Naive thymus-derived CD8-positive, alpha-beta T cell (primary cell): ENCODE data around the gene TFB1M. TPM values are rescaled to one million over a fixed set of nuclear protein-coding genes. Genes with fewer than 3 reads are reported as not detected.
"Not testable (repeated sequence)": the region's sequence is repeated elsewhere in the genome, so short reads cannot be mapped to it uniquely, and the experiment has no call there.

Source experiments
- ATAC-seq, 2 donors: fragments of 150-1000 bp; cut with Tn5 transposase in 1 of 2; sonication (Bioruptor Pico), chemical (Tn5 transposase) in 1 of 2; 1 replicate in 1 of 2; 2 replicates in 1 of 2; pipeline ENCODE4 v1.10.0; 2021; ENCODE audit warnings: mild to moderate bottlenecking in 2 of 2, moderate library complexity in 2 of 2
- POLR2A ChIA-PET: fragments of 350-600 bp; sonication (Branson Sonifier 250); formaldehyde crosslinking; loops from one replicate; lab custom pipeline; 2021; ENCODE audit warnings: antibody characterized with exemption; lab: Charles Lee
- DNase-seq, 10 donors: peaks; one replicate each; pipeline versions ENCODE4 v3.0.0 to v3.0.0-alpha.2; 2020 to 2022
- H3K27ac Mint-ChIP-seq, 10 donors: one replicate each; pipeline ENCODE4 v1.8.0; 2020 to 2022; ENCODE audit warnings: mild to moderate bottlenecking in 10 of 10, mixed read lengths in 10 of 10, moderate library complexity in 4 of 10, inconsistent platforms in 1 of 10
- H3K27me3 Mint-ChIP-seq, 5 donors: one replicate each; pipeline ENCODE4 v1.8.0; 2021 to 2022; ENCODE audit warnings: mixed read lengths in 5 of 5
- H3K36me3 Mint-ChIP-seq, 3 donors: one replicate each; pipeline ENCODE4 v1.8.0; 2020 to 2022; ENCODE audit warnings: mixed read lengths in 3 of 3, mild to moderate bottlenecking in 2 of 3, inconsistent platforms in 1 of 3
- H3K4me1 Mint-ChIP-seq, 4 donors: one replicate each; pipeline ENCODE4 v1.8.0; 2021 to 2022; ENCODE audit warnings: mixed read lengths in 4 of 4
- H3K4me3 Mint-ChIP-seq, 10 donors: one replicate each; pipeline ENCODE4 v1.8.0; 2020 to 2022; ENCODE audit warnings: mild to moderate bottlenecking in 10 of 10, mixed read lengths in 10 of 10, moderate library complexity in 6 of 10, inconsistent platforms in 1 of 10
- H3K9me3 Mint-ChIP-seq, 9 donors: one replicate each; pipeline ENCODE4 v1.8.0; 2020 to 2022; ENCODE audit warnings: mixed read lengths in 9 of 9, mild to moderate bottlenecking in 3 of 9, inconsistent platforms in 1 of 9, moderate library complexity in 1 of 9
- polyA plus RNA-seq, 3 donors: library from polyadenylated mRNA; unstranded; fragments of 300-500 nt; fragmentation: Illumina TruSeq; gene quantifications; one replicate each; pipeline ENCODE4 v1.2.3, GENCODE V29; 2021
- total RNA-seq, 8 experiments: library from RNA in 2 of 8; stranded (reverse) in 2 of 8; gene quantifications; one replicate each; pipeline ENCODE4 v1.2.3 and lab custom pipeline; 2021 to 2026

The TFB1M gene
- total and polyA plus RNA-seq, 5 experiments from 2014 or later: 12.8 to 34.7 (median 17.8) TPM

DNA sequence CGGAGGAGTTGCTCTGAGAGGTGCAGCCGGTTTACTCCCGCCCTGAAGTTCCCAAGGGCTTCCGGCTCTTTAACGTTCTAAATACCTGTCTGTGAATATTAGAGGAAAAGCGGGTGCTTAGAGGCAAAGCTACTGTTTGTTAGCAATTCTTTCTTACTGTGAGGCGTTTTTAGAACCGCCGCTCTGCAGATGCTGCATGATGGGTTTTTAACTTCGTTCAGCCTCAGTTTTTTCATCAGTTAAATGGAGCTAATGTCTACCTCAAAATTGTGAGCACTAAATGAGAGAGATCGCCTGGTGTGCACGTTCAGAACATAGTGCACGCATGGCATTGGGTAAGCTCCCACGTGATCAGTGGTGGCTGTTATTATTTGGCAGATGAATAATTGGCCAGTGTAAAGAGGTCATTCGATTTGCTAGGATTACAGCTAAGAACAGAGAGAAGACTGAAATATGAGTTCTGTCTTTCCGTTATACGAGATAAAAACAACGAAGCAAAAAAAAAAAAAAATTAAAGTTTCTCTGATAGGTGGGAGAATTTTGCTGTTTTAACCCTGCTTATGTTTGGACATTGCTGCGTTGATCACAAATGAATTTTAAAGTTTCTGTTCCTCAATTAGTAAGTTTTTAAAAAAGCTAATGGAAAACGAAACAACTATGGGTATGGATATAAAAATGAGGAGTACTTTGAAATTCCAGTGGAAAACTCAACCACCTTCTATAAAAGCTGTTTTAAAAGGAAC is 660 bp upstream of the TFB1M start:
- Mint-ChIP-seq H3K4me3 (peak overlapping the region; percentile 88 to 98 (median 96)), H3K27me3 (peaks cover 0 to 4% (median 2%) of the 10 kb centered on the region in 5 donors), H3K27ac (peak overlapping the region; percentile 86 to 97 (median 96)), H3K4me1 (peaks cover 8 to 49% (median 37%) of the 10 kb centered on the region in 4 donors), H3K36me3 (peaks cover 0 to 17% (median 3%) of the 10 kb centered on the region in 3 donors), H3K9me3 (peaks cover 0 to 1% (median 0%) of the 10 kb centered on the region in 9 donors)
- ATAC-seq (peak; percentile 6 to 18), DNase-seq (peak in 2 of 10 donors; percentile 4 to 14)
- POLR2A ChIA-PET: interaction anchor here (0.8 to 1.8 kb wide), 7 partner anchors 13 to 1707 kb away, joined by 3 to 6 read pairs (median 4); no protein-coding TSS in a partner anchor

DNA sequence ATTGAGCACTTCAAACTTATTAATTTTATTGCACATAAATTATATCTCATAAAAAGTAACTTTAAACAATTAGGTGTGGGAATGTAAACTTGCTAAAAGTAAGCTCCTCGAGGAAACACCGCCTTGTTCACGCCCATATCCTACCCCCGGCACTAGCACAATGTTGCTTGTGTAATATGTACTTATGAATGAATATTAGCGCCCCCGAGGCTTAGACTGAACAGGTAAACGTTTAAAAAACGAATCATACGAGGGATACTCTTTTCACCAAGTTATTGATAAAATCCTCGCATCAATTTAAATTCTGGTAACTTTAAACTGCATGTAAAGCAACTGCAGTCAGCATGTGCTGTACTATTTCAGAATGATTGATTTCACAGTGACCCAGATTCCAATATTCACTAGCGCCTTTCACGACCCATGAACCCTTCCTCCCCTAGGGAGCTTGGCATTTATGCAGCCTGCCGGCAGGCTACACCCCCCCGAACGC is 637 bp downstream of the TFB1M start:
- peaks cover 12 to 52% (median 43%) of the 10 kb centered on the region in 4 donors for H3K4me1 Mint-ChIP-seq
- no peaks in the 10 kb centered on the region for H3K9me3 Mint-ChIP-seq
- DNase-seq (peak in 1 of 10 donors; percentile 12), ATAC-seq (peak; percentile 24 to 36)
- peak overlapping the region; percentile 86 to 97 (median 96) for H3K27ac Mint-ChIP-seq
- POLR2A ChIA-PET: interaction anchor here (0.9 to 1.8 kb wide), 4 partner anchors 10 to 1707 kb away, joined by 3 to 5 read pairs (median 4); no protein-coding TSS in a partner anchor
- no peaks in the 10 kb centered on the region for H3K27me3 Mint-ChIP-seq
- peak overlapping the region; percentile 88 to 98 (median 96) for H3K4me3 Mint-ChIP-seq
- peaks cover 0 to 22% (median 3%) of the 10 kb centered on the region in 3 donors for H3K36me3 Mint-ChIP-seq

DNA sequence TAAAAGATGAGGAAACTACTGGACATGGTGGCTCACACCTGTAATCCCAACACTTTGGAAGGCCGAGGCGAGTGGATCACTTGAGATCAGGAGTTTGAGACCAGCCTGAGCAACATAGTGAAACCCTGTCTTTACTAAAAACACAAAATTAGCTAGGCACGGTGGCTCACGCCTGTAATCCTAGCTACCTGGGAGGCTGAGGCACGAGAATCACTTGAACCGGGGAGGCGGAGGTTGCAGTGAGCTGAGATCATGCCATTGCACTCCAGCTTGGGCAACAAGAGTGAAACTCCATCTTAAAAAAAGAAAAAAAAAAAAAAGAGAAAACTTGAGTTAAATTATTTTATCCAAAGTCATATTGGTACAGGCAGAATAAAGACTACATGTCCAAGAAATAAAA is 1.3 kb downstream of the TFB1M start:
- Mint-ChIP-seq H3K36me3 (peaks cover 0 to 27% (median 3%) of the 10 kb centered on the region in 3 donors), H3K4me3 (peak overlapping the region; percentile 22 to 98 (median 96)), H3K27ac (peak overlapping the region in 8 of 10 donors; percentile 19 to 97 (median 89)), H3K4me1 (peaks cover 15 to 56% (median 47%) of the 10 kb centered on the region in 4 donors)
- not testable (repeated sequence) for H3K27me3 Mint-ChIP-seq, ATAC-seq, DNase-seq, H3K9me3 Mint-ChIP-seq
- POLR2A ChIA-PET: interaction anchor here (0.9 kb wide), 1 partner anchor 9 kb away, joined by 3 read pairs; no protein-coding TSS in a partner anchor

DNA sequence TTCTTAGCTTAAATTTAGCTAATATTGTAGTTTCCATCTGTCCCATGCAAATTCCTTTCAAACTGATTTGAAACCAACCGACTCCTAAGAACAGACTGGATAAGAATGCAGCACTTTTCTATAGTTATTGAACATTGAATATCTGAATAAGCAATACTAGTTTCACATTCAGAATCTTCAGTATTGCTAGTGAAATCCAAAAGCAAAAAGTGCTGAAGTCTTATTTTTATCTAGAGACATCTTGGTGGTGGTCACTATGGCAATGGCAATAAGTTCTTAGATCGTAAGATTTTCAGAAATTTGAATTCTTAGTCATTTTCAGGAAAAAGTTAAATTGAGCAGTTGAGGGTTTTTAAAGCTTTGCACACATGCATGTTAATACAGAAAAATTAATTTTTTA is 2.7 kb downstream of the TFB1M start:
- peak overlapping the region in 2 of 10 donors; percentile 43 to 86 for H3K27ac Mint-ChIP-seq
- peaks cover 0 to 41% (median 5%) of the 10 kb centered on the region in 3 donors for H3K36me3 Mint-ChIP-seq
- H3K9me3 Mint-ChIP-seq: no peaks in the 10 kb centered on the region
- POLR2A ChIA-PET: interaction anchor here (1.1 kb wide), 1 partner anchor 107 kb away, joined by 3 read pairs; no protein-coding TSS in a partner anchor
- H3K4me3 Mint-ChIP-seq: peak overlapping the region in 1 of 10 donors; percentile 24
- H3K4me1 Mint-ChIP-seq: peaks cover 19 to 62% (median 54%) of the 10 kb centered on the region in 4 donors
- ATAC-seq (no peak), DNase-seq (no peak)
- H3K27me3 Mint-ChIP-seq: no peaks in the 10 kb centered on the region

DNA sequence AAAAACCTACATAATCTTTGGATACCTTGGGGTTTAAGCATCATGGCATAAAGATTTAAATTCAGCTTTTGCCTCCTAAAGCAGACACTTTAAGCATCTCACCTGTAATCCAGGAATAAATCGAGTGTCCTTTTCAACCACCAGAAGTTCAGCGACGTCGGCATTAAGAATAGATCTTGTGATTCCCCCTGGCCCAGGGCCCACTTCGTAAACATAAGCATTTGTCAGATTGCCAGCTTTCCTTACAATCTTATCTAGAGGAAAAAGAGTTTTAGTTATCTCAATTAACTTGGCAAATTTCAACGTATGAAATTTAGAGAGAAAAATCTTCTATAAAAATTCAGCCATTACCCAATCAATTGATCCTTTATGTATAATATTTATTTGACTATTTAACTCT is 3.2 kb downstream of the TFB1M start:
- no peaks in the 10 kb centered on the region for H3K27me3 Mint-ChIP-seq

DNA sequence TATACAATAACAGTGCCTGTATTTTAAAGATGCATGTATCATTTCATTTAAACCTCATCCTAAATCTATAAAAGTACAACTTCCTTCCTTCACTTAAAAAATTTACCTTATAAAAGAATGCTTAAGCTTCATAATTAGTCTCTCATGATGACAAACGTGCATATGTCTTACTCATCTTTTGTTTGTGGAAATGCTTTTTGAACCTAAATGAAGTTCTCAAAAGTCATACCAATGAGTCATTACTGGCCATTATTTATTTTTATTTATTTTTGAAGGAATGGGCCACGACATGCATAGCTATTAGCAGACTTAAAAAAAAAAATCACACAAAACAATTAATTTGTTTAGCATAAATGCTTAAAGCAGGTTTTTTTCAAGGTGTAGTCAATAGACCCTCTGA is 3.7 kb downstream of the TFB1M start:
- H3K27me3 Mint-ChIP-seq: no peaks in the 10 kb centered on the region
- H3K27ac Mint-ChIP-seq: peak overlapping the region in 4 of 10 donors; percentile 1 to 52 (median 8)
- POLR2A ChIA-PET: interaction anchor here (0.6 to 1.1 kb wide), 2 partner anchors 108 to 1149 kb away, joined by 3 to 4 read pairs; no protein-coding TSS in a partner anchor
- H3K36me3 Mint-ChIP-seq: peaks cover 0 to 47% (median 8%) of the 10 kb centered on the region in 3 donors
- no peak for ATAC-seq
- no peaks in the 10 kb centered on the region for H3K9me3 Mint-ChIP-seq
- peaks cover 19 to 68% (median 58%) of the 10 kb centered on the region in 4 donors for H3K4me1 Mint-ChIP-seq
- H3K4me3 Mint-ChIP-seq: no peak overlapping the region
- no peak for DNase-seq

More for the DNA sequence above, 3.2 kb downstream of the TFB1M start:
- Mint-ChIP-seq H3K36me3 (peaks cover 0 to 46% (median 5%) of the 10 kb centered on the region in 3 donors), H3K27ac (no peak overlapping the region), H3K4me3 (no peak overlapping the region), H3K9me3 (no peaks in the 10 kb centered on the region), H3K4me1 (peaks cover 19 to 67% (median 56%) of the 10 kb centered on the region in 4 donors)
- POLR2A ChIA-PET: interaction anchor here (0.6 to 1.1 kb wide), 2 partner anchors 108 to 1150 kb away, joined by 3 to 4 read pairs; no protein-coding TSS in a partner anchor
- DNase-seq (no peak), ATAC-seq (no peak)

DNA sequence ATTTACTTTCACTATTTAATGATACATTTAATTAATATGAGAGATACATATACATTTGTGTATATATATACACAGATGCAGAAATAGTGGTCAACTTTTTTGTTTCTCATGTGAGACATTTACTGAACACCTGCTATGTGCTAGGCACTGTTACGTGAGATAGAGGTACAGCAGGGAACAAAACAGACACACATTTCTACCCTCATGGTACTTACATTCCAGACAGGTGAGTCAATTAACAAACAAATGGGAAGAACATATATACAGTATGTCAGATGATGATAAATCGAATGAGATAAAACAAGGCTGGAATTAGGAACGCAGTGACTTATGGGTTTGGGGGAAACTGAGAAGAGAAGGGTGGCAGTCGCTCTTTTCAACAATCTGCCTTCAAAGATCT is 5.1 kb downstream of the TFB1M start:
- H3K9me3 Mint-ChIP-seq: no peaks in the 10 kb centered on the region
- peaks cover 19 to 60% (median 53%) of the 10 kb centered on the region in 4 donors for H3K4me1 Mint-ChIP-seq
- POLR2A ChIA-PET: no interaction called here
- DNase-seq (no peak), ATAC-seq (no peak)
- H3K36me3 Mint-ChIP-seq: peaks cover 5 to 54% (median 15%) of the 10 kb centered on the region in 3 donors
- peak overlapping the region in 1 of 10 donors; percentile 1 for H3K4me3 Mint-ChIP-seq
- H3K27me3 Mint-ChIP-seq: no peaks in the 10 kb centered on the region
- H3K27ac Mint-ChIP-seq: peak overlapping the region in 1 of 10 donors; percentile 37

DNA sequence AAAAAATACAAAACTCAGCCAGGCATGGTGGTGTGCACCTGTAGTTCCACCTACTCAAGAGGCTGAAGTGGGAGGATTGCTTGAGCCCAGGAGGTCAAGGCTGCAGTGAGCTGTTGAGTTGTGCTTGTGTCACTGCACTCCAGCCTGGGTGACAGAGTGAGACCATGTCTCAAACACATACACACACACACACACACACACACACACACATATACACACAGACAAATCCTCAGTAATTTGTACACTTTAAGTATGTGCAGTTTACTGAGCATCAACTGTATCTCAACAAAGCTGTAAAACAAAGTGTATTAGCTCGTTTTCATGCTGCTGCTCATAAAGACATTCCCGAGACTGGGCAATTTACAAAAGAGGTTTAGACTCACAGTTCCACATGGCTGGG is 7.3 kb downstream of the TFB1M start:
- peak overlapping the region in 1 of 10 donors; percentile 53 for H3K27ac Mint-ChIP-seq
- DNase-seq: no peak

DNA sequence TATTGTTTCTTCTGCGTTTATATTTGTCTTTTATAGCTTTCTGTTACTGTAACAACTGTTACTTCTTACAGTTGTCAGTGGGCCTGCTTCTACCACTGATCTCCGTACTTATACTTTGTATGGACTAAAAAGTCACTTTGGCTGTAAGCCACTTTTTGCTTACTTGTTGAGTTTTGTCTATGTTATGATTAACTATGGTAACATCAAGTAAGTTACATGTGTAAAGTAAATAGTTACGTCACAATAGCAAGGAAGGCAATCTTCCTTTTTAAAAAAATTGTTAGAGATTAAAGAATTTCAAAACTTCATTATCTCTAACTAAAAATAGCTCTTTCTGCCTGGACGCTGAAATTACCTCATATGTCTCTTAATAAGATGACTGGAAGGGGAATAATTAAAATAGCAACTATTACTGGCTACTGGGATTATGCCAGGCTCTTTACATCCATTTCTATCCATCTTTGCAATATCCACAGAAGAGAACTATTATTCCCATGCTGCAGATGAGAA is 10.9 kb downstream of the TFB1M start:
- DNase-seq: no peak

More for the DNA sequence above, 7.3 kb downstream of the TFB1M start:
- Mint-ChIP-seq H3K4me1 (peaks cover 18 to 50% (median 35%) of the 10 kb centered on the region in 4 donors), H3K4me3 (no peak overlapping the region), H3K36me3 (peaks cover 11 to 68% (median 16%) of the 10 kb centered on the region in 3 donors), H3K27me3 (no peaks in the 10 kb centered on the region), H3K9me3 (no peaks in the 10 kb centered on the region)
- ATAC-seq: peak in 1 of 2 donors; percentile 42
- POLR2A ChIA-PET: no interaction called here

DNA sequence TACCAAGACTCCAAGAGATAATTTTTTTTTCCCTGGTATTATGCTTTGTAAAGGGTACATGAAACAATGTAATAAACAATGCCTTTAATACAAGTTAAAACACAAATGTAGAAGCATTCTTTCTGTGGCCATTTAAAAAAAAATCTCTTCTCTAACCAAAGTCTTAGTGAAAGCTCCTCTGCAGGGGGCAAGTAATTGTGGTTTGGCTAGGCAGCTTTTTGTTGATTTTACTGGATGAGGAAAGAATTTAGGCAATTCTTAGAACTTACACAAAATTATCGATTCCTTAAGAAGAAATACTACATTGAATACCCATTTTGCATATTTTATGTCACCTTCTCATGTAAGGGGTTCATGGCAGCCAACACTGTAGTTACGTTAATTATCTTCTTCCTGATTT is 12.4 kb downstream of the TFB1M start:
- H3K27me3 Mint-ChIP-seq: no peaks in the 10 kb centered on the region
- H3K4me1 Mint-ChIP-seq: peaks cover 9 to 31% (median 13%) of the 10 kb centered on the region in 4 donors
- DNase-seq (no peak), ATAC-seq (no peak)
- POLR2A ChIA-PET: no interaction called here
- H3K9me3 Mint-ChIP-seq: no peaks in the 10 kb centered on the region
- H3K36me3 Mint-ChIP-seq: peaks cover 11 to 67% (median 18%) of the 10 kb centered on the region in 3 donors
- H3K27ac Mint-ChIP-seq: peak overlapping the region in 1 of 10 donors; percentile 4
- H3K4me3 Mint-ChIP-seq: no peak overlapping the region

More for the DNA sequence above, 10.9 kb downstream of the TFB1M start:
- H3K4me1 Mint-ChIP-seq: peaks cover 15 to 38% (median 18%) of the 10 kb centered on the region in 4 donors
- ATAC-seq: no peak
- no peaks in the 10 kb centered on the region for H3K9me3 Mint-ChIP-seq
- H3K27ac Mint-ChIP-seq: no peak overlapping the region
- POLR2A ChIA-PET: interaction anchor here (1.1 kb wide), 1 partner anchor 10 kb away, joined by 3 read pairs; no protein-coding TSS in a partner anchor
- H3K27me3 Mint-ChIP-seq: no peaks in the 10 kb centered on the region
- peaks cover 11 to 68% (median 17%) of the 10 kb centered on the region in 3 donors for H3K36me3 Mint-ChIP-seq
- no peak overlapping the region for H3K4me3 Mint-ChIP-seq

DNA sequence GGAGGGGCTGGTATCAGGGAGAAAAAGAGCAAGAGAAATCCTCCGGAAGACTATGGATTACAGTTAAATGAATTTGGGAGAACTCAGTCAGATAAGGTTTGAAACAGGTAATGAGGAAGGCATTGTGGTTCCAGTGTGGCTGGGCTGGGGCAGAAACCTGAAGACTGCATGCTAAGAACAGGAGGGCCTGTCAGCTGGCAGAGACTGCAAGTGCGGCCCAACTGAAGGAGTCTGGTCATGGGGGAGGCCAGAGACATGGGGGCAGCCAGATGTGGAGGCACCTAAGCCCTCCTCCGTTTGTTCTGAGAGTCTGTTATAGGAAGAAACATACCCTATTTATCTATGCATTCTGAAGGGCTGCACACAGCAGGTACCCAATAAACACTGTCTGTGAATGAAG is 16.6 kb downstream of the TFB1M start:
- H3K36me3 Mint-ChIP-seq: peaks cover 0 to 70% (median 12%) of the 10 kb centered on the region in 3 donors
- H3K27me3 Mint-ChIP-seq: no peaks in the 10 kb centered on the region
- POLR2A ChIA-PET: no interaction called here
- ATAC-seq (no peak), DNase-seq (no peak)
- H3K9me3 Mint-ChIP-seq: no peaks in the 10 kb centered on the region
- peak overlapping the region in 1 of 10 donors; percentile 18 for H3K27ac Mint-ChIP-seq
- peaks cover 0 to 29% (median 5%) of the 10 kb centered on the region in 4 donors for H3K4me1 Mint-ChIP-seq
- no peak overlapping the region for H3K4me3 Mint-ChIP-seq

DNA sequence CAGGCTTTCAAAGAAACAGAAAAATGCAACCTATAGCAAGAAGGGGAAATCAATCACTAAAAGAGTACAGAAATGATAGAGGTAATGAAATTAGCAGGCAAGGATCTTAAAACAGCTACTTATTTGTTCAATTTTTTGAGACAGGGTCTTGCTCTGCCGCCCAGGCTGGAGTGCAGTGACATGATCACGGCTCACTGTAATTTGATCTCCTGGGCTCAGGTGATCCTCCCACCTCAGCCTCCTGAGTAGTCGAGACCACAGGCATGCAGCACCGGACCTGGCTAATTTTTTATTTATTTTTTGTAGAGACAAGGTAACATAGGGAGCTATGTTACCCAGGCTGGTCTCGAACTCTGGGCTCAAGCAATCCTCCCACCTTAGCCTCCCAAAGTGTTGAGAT is 21.6 kb downstream of the TFB1M start:
- ATAC-seq: no peak
- Mint-ChIP-seq H3K27ac (peak overlapping the region in 2 of 10 donors; percentile 43 to 53), H3K9me3 (no peaks in the 10 kb centered on the region), H3K4me3 (no peak overlapping the region), H3K27me3 (no peaks in the 10 kb centered on the region), H3K36me3 (peaks cover 15 to 83% (median 24%) of the 10 kb centered on the region in 3 donors), H3K4me1 (peaks cover 3 to 33% (median 8%) of the 10 kb centered on the region in 4 donors)
- POLR2A ChIA-PET: no interaction called here
- DNase-seq: no peak
